HepG2 (cell line): ENCODE results near the gene TRIM44.

Source experiments
- CTCF ChIP-seq: sonication (generic); formaldehyde crosslinking; IDR thresholded peaks from 2 replicates; pipeline ENCODE4 v1.5.0; 2020; ENCODE audit warnings: mild to moderate bottlenecking, missing genetic modification reagents, moderate library complexity
- DPF2 ChIP-seq: sonication (generic); formaldehyde crosslinking; IDR thresholded peaks from 2 replicates; pipeline ENCODE4 v1.4.0; 2020; ENCODE audit warnings: mild to moderate bottlenecking, low read depth, missing genetic modification reagents, borderline replicate concordance
- POLR2AphosphoS5 ChIP-seq: IDR thresholded peaks from 2 replicates; pipeline ENCODE4 v1.6.1; 2012; ENCODE audit warnings: low read depth, low read length
- TCF7 ChIP-seq: sonication (generic); IDR thresholded peaks from 2 replicates; pipeline ENCODE4 v1.6.1; 2016; ENCODE audit warnings: antibody characterized with exemption, low read depth

GRCh38 chr11:35766651-35767050 is 104.1 kb downstream of the TRIM44 start:
- TF ChIP-seq TCF7 (no peak), POLR2AphosphoS5 (no peak), DPF2 (no peak), CTCF (CRISPR knock-in tag) (no peak)
